ENCODE measurements around the gene SOX6.
"Not testable (repeated sequence)": the region's sequence is repeated elsewhere in the genome, so short reads cannot be mapped to it uniquely, and the experiment has no call there.

The SOX6 gene

DNA sequence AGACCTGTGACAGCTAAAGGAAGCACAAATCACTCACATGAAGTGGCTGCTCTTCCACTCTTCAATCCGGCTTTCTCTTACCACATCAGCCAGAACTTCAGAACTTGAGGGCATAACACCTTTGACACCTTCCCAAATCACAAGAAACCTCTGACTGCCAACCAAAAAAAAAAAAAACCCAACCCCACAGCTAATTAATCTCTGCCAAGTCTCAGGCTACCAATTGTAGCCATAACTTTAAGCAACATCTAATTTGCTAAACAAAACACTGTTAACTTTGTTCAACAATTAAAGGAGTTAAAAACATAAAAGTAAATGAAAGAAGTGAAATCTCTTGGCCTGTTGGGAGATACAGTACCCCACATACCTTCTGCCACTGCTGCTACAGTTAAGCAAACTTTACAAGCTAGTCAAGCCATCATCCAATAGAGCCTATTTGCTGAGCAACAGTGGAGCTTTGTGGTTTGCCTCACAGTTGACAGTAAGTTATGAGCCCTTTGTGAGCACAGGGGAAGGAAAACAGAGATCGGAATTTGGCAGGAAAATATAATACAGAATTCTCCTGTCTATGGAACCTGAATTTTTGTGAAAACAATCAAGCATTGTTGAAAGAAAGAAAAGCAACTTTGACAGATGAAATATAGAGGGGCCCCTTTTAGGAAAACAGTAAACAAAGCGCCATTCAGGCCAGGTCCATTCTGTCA lies at the start of gene SOX6:
Gene SOX6, minus strand, starts transcription at position 490 of the 704 bp plus-strand sequence. CDS start 15,298 bp downstream, outside the sequence.
- DNase-seq, result no peak

DNA sequence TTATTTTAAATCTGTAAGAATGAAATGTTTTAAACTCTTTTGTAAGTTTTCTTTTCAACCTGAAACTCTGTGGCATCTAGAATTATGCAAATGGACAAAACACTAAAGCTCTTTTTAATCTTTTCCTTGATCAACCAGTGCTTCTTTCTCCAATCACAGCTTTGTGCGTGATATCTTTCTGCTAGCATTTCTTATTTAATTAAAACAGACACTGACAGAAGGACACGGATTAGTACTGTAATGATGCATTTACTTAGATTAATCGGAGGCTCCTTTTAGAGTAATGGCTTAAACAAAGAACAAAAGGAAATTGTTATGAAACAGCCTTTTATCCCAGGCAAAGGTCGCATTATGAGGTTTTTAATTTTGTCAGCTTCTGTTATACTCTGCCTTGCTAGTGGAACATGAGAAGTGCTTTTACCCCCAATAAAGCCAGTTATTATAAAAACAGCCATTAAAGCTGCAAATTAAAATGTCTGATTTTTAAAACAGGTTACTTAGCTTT lies 48.5 kb upstream of the SOX6 start:
- no peak for DNase-seq

DNA sequence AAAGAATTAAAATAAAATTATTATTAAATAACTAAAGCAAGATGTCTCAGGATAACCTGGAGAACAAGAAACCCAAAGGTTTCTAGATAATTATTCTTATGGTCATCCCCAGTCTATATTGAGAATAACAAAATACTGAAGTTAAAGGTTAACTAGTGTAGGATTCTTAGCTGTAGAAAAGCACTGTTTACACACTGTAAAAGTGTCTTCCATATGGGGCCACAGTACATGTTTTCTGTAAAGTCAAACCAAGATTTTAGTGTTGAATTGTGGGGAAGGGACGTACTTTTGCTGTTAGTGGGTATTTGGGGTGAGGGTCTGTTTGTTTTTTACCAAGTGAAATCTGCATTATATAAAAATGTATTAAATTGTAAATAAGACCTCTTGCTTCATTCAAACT lies 47.5 kb upstream of the SOX6 start:
- DNase-seq, result no peak

DNA sequence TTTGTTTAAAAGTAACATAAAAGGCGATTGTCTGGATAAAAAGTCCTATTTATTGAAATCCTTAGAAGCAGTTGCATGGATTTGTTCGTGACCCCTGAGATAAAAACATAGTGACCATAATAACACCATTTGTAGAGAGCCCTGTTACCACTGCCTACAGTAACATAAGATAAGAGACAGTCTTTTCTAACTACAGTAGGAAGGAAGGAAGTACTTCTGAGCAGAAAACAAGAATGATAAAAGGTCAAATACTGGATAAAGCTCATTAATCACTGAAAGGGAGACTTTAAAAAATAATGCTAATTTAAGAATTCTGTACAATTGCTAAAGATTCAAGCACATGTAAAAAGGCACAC lies 47.1 kb upstream of the SOX6 start:
- no peak for DNase-seq

DNA sequence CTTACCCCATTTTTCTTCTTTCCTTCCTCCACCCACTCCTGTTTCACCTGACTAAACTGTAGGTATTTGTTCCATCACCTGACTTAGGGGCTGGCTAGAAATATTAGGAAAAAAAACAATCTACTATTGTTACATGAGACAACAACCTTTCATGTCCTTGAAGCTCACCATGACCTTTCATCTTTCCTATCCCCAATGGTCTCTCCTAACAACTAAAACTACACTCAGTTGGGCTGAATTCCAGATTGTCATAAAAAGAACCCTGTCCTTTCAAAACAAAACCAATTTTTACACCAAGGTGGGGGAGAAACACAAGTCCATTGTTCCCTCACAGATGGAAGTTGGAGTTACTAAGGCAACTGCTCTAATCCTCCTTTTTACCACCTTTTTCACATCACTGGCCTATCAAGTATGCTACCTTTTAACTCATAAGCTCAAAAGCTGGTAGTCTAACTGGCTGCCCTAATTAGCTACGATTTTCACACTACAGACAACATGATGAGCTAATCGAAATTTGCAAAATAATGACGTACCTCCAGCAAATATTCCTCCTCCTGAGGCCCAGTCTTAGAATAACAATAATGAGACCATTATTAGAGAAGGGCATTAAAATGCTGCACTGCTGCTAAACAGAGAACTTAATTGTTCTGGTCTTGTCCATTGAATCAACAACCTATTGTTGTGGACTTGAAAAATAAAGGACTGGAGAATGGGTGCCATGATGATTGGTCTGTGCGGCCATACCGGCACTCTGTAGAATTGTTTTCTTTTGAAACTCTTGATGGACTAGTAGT lies 46.5 kb upstream of the SOX6 start:
- DNase-seq, result no peak

DNA sequence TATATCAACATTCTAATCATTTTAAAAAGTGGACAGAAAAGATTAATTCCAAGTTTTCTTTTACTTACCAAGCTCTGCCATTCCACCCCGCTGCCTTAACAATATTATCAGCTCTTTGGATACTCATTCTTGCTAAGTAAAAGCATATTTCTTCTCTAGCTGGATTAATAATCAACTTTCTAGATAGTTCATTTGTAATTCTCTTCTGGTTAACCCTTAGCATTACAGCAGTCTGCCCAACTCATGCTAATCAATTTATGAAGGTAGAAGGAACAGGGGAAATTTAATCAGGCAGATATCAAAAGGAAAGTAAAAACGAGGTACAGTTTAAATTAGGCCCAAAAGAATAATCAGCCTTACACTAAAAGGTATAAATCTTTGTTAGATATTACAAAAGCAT lies 41.0 kb upstream of the SOX6 start:
- no peak for DNase-seq

DNA sequence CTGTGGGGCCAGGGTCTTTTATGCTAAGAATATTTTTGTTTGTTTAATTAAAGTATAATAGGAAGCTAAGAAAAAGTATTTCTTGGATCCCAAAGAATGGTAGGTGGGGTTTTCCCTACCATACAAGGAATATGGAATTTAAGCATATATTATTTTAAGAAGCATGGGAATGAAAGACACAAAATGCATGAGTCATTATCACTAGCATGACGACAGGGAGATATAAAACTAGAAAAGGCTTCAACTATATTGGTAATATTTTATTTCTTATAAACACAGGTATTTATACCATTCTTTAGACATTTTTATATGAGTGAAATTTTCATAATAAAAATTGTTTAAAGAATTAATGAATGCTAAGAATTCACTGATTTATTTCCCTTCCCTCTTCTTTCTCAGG lies 39.3 kb upstream of the SOX6 start:
- DNase-seq, result no peak

DNA sequence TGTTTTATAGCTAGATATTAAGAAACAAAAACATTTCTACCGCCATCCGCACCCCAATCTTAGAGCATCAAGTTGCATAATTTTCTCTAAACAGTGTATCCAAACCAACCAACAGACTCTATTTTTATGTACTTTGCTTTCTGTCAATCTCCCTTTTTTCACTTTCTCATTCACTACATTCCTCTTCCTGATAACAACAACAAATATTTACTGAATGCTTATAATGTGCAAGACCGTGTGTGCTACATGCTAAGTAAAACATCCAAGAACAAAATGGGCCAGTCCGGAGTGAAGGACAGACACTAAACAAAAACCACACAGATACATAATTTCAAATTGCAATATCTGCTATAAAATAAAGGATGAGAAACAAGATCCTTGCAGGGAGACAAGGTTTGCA lies 38.6 kb upstream of the SOX6 start:
- DNase-seq, result no peak

DNA sequence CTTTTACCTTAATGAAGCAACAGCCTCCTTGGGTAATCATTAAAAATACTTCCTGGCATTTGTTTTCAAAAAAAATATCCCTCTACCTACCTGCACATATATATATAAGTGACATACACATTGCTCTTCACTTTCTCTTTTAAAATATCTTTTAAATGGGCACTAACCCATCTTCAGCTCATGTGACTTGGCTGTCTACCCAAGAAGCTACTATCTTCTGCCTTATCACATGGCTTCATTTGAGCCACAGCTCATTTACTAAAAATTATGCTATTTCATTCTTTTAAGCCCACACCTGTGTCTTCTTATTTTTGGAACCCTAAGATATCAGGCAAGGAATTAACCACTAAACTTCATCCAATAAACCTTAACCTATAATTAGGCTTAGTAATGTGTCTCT lies 37.0 kb upstream of the SOX6 start:
- DNase-seq, result no peak

DNA sequence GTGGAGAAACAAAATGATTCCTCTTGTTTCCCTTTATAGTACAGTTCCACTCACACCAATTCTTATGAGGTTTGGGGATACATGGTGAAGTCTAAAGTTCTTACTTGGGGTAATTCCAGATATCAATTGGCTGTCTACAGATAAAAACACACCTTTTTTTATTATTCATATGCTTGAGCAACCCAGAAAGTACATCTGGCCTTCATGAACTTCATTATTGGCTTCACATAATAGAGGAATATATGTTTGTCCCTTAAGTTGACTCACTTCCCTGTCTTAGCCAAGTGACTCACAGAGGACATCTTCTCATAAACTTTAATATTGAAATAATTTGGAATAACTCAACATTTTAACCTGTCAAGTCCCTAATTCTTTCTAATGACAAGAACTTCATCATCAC lies 36.3 kb upstream of the SOX6 start:
- no peak for DNase-seq

DNA sequence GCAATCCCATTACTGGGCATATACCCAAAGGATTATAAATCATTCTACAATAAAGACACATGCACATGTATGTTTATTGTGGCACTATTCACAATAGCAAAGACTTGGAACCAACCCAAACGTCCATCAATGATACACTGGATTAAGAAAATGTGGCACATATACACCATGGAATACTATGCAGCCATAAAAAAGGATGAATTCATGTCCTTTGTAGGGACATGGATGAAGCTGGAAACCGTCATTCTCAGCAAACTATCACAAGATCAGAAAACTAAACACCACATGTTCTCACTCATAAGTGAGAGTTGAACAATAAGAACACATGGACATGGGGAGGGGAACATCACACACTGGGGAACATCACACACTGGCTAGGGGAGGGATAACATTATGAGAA lies 34.5 kb upstream of the SOX6 start:
- DNase-seq, result not testable (repeated sequence)

DNA sequence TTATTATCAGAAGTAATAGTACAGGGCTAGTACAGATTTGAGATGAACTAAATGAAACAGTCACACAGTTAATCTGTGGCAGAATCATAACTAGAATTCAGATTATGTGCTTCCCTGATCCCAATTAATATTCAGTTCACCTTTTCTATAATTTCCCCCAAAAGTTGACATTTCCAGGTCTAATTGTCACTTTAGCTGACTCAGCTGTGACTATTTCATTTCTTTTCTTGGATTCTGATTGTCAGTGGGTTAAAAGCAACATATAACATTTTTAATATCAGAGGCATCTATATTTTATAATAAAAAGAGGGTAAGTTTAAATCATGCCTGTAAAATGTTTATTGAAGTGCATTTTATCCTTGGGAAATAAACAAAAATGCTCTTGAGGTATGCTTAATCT lies 28.8 kb upstream of the SOX6 start:
- no peak for DNase-seq

DNA sequence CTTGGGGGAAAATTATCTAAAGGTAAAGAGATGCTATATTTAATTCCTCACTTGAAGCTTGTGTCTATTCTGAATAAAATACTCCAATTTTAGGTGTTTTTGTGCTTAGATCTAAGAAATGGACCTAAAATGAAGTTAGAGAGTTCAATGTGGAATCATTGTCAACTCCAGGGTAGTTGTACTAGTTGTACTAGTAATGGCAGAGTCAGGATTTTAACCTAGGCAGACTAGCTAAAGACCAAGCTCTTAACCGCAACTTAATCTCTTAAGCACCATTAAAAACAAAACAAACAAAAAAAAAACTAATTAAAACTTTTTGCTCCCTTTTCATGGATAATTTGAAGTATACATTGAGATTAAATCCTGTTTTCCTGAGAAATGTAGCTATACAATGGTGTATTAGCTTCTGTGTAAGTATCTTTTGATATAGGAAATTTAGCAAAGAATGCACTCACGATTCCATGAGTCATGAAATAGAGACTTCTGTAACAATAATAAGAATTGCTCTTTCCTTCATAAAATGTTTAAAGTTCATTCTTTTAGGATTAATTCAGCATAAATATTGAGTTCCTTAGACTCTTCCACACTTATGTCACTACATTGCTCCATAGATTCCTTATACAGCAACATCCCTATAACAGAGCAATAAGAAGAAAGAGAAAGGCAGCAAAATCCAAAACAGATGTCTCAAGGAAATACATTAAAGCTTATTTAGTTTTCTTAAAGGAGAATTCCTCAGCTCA lies 26.5 kb upstream of the SOX6 start:
- DNase-seq, result no peak

DNA sequence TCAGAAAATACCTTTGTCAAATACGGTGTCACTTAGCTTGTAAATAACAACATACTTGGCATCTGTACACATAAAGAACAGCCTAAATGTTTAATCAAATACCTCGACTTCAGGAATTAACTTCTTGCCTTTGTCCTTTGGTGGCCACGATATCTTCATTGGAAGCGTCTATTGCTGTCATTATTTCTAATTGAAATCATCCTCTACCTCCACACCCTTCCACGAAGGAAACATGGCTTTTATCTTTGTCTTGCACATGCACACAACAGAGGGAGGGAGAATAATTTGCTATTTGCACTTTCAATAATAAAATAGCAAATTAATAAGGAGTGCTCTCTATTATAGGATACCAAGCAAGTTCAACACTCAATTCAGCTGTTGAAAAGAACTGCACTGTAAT lies 25.8 kb upstream of the SOX6 start:
- DNase-seq, result no peak

DNA sequence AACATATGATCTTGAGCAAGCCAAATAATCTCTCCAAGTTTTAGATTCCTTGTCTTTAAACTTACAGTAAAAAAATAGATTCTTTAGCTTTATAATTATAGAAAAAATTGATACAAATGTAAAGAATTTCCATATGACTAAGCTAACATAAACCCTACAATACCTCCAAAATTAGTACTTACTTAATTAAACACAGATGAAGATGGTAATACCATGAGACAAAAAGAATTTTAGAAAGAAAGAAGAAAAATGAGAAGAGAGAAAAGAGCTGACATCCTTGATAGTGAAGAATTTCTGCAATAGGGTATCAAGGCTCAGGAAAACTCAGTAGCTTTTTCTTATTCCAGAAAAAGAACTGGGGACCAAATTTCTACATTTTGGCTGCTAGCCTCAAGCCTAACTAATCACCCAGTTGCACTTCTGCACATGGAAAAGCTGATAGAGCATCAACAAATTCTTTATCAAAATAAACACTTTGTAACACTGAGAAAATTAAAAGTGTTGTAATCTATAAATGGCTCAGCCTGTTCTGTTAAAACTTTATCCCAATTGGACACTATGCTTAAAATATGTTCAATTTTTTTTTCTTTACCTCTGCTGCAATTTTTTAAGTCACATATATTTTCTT lies 24.7 kb upstream of the SOX6 start:
- DNase-seq, result no peak

DNA sequence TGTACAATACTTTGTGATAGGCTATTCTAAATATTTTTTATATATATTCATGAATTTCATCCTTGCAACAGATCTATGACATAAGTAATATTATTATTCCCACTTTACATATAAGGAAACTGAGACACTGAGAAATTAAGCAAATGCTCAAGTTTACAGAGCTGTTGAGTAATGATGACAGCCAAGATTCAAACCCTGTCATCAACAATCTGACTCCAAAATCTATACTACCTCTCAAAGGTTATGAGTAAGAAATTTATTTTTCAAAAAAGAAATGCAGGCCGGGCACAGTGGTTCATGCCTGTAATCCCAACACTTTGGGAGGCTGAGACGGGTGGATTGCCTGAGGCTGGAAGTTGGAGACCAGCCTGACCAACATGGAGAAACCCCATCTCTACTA lies 22.6 kb upstream of the SOX6 start:
- DNase-seq, result no peak

DNA sequence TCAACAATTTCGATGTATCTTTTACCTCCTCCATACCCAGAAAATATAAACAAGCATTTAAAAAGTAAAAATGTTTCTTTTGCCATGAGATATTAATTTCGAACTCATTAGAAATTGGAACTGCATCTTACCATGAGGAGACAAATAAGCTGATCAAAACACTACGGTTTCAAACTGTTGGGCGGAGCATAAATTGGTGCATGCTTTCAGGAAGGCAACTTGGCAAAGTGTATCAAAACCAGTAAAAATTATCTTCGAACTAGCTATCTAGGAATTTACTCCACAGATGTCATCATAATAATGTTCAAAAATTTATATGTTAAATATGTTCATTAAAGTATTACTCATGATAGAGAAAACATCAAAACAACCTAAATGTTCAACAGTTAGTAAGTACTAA lies 21.4 kb upstream of the SOX6 start:
- DNase-seq, result no peak

DNA sequence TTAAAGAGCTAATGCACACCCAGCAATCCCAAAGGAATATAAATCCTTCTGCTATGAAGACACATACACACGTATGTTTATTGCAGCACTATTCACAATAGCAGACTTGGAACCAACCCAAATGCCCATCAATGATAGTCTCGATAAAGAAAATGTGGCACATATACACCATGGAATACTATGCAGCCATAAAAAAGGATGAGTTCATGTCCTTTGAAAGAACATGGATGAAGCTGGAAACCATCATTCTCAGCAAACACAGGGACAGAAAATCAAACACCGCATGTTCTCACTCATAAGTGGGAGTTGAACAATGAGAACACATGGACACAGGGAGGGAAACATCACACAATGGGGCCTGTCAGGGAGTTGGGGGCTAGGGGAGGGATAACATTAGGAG lies 19.3 kb upstream of the SOX6 start:
- not testable (repeated sequence) for DNase-seq

DNA sequence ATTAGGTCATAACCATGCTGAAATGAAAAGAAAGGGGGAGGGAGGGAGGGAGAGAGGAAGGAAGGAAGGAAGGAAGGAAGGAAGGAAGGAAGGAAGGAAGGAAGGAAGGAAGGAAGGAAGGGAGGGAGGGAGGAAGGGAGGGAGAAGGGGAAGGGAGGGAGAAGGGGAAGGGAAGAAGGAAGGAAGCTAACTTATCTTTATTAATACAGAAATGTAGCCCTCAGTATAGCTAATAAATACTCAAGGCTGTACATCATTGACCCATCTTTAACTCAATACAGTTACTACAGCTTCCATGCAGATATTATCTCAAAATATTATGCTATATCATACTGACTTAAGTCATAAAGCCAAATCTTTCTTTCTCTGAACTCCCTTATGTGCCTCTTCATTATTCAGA lies 17.4 kb upstream of the SOX6 start:
- no peak for DNase-seq

DNA sequence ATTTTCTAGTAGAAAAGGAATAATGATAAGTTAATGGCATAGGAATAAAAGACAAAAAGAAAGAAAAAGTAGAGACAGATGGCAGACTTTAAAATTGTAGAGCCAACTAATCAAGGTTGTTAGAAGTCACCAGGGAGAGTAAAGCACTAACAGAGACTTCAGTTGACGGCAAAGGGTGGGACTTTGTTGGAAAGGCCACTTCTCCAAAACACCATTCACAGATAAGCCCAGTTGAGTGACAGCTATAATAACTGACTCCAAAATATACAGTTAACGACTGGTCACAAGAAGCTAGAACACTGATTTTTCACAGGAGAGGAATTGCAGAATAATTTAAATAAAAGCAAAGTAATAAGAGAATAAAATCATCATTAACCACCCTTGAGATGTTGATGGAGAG lies 16.0 kb upstream of the SOX6 start:
- DNase-seq, result no peak

DNA sequence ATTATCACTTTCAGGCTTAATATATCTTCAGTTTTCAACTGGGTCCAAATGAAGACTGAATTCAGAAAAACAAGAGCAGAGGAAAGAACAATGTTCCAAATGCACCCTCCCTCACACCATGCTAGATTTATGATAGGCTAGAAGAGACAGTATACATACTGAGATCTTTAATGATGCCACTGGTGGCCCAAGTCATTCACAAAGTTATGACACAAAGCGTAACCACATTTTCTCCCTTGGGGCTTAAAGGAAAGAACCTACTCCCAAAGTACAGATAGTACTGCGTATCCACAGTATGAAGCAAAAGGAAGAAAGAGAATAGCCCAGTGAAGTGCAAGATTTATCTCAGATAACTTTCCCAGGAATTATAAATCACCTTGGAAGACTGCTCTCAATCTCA lies 10.9 kb upstream of the SOX6 start:
- DNase-seq, result no peak

DNA sequence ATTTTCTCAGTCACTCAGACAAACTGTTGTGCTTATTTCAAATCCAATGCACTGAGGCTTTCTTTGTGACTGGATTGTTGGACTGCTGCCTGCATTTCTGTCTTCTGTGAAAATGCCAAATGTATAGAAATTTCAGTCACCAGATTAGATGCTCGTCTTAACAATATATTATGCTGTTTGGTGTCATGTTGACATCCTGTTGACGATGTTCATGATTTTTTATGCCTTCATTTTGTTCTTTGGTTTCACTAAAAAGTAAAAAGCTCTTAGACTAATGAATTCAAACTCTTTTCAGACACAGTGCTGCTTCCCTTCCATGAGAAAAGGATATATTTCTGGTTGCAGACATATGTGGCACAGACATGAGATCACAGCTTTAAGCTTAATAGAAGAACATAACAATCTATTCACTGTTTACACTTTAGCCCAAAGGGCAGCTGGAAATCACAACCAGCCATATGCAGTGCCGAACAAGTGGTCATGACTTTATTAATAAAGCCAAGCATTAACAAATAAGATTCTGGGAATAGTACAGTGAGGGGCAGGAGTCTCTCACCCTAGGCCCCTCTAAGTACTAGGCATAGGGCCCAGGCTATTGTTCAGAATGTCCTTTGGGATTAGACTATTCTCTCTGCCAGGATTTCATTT lies 9.4 kb upstream of the SOX6 start:
- DNase-seq, result no peak

DNA sequence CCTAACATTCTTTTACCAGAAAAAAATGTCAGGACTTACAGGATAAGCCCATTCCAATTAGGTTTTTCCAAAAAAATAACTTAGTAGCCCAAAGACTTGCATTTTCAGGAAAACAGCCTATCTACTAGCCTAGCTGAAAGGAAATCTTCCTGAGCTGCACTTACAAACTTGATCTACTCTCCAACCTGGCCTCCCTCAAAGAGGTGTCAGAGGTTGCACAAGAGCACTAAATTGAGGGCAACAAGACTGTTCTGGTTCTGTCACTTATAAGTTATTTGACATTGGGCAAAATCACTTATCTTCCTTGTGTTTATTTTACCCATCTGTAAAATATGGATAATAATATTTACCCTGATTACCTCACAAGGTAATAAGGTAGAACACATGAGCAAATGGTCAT lies 7.9 kb upstream of the SOX6 start:
- DNase-seq, result no peak
